Raji (cell line): ENCODE results near the gene IGSF9.

ENCODE experiments used
- POLR2A ChIP-seq: IDR thresholded peaks from 2 replicates; pipeline ENCODE4 v1.6.1; 2011; ENCODE audit warnings: low read depth, low read length, control low read depth; ENCODE audit not compliant: insufficient read depth

Gene IGSF9

DNA sequence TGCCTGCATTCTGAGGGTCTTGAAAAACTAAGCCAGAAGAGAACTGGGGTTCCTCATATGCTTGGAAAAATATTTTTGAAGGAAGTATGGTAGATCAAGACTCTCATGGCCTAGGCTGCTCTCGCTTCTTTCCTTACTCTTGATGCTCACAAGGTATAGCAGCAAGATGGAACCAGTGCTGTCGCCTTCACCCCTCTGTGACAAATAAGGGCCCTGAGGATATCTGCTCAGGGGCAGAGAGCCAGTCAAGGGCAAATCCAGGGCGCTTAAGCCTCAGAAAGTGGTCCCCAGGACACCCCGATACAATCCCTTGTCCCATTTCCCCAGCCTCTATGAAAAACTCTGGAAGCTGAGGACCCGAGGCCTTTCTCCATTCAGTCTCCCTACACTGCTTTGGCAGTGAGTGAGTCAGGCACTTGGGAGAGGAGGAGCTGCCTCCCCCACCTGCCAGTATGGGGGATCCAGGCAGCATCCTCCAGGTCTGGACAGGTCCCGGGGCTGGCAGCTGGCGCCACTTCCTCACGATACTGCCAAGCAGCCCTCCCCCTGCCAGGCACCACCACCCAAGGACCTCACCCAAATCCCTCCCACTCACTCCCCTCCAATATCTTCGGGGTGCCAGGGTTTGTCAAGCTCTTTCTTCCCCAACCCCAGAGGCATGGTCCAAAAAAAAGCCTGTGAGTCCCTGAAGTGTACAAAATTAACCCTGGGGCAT lies 1.3 kb downstream of the IGSF9 start:
- no peak for TF ChIP-seq POLR2A

- TF ChIP-seq POLR2A, result no peak
Measured at GRCh38 chr1:159943278-159943640, 2.2 kb downstream of the IGSF9 start.

GRCh38 chr1:159942632-159943277 lies 2.7 kb downstream of the IGSF9 start:
- no peak for TF ChIP-seq POLR2A

DNA sequence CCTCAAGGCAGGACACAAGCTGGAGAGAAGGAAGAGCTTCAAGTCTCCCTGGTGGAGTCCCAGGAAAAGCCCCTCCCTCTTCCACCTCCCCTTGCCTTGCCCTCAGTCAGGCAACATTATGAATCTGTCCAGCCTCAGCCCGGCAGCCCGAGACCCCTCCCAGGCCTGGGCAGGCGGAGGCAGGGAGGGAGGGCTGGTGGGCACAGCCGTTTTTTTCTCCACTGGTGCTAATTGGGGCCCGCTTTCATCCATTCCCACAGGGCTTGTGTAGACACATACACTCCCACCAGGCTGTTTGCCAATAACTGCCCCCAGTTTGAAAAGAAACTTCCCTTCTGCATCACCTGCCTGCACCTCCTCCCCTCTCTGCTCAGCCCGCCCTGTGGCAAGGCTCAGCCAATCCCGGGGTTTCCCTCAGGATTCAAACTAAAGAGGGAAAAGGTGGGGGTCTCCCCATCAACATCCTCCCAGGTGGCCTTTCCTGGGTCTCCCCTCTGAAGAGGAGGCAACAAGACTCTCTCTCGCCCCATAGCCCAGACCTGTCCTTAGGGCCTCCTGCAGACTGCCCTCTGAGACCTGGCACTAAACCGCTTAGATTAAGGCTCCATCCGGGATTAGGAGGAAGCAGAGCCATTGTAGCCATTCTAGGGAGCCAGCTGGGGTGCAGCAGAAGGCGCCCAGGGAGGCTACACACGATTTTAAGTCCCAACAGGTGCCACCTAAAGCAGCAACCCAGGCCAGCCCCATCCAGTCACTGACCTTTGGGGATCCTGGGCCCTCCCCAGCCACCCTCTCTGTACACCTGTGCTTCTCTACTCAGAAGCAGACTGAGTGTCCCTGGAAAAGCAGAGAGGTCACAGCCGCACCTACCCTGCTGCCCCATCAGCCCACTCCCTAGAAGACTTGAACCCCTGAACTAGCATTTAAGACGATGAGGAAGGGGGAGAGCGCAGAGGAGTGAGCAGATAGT lies 3.5 kb downstream of the IGSF9 start:
- TF ChIP-seq POLR2A, result no peak

DNA sequence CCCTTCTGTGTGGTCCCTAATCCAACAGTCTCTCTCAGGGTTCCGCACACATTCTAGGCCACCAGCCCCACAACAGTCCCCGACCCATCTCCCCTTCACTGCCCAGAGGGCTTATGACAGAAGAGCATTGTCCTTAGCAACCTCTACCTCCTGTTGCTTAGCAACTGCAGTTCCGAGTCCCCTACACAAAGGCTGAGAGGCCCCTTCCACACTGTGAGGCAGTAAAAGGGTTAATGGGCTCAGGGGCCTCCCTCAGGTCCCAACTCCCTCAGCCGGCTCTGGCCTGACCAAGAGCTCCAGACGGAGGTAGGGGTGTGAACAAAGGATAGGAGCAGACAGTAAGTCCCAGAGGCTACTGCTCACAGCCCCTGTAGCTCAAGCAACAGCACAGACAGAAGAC lies 4.3 kb downstream of the IGSF9 start:
- no peak for TF ChIP-seq POLR2A

DNA sequence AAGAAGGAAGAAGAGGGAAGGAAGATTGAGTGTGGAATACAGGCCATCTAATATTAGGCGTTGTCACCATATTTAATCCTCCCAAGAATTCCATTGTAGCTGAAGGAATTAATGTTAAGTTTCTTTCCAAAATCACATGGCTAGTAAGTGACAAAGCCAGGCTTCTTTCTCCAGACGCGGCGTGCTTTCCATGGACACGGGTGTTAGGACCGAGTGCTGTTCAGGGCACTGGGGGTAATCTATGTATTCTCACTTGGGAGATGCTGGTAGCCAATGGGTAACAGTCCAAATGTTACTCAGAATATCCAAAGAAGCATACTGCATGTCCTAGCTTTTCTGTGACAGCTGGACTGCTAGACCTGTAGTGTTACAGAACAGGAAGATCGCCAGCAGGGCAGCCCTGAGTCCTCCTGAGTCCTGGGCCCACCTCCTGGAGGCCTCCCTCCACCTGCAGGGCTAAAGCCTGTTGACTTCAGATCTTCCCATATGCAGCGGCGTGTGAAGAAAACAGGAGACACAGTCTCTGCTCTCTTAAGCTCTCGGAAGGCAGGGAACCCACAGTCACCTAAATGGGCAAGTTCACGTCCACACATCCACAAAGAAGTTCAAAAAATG lies 5.3 kb downstream of the IGSF9 start:
- TF ChIP-seq POLR2A, result no peak

DNA sequence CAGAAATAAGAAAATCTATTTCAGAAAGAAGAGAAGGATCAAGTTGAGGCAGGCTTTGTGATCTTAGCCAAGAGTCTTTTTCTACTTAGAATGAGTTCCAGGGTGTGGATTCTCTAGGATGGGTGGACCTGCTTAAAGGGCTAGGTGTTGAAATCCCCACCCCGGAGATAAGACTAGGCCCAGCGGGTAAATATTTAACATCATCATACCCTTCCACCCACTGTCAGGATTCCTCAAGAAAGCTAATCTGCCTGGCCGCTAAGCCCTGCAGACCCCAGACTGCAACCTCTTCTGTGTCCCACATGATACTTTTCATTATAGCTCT lies 5.8 kb downstream of the IGSF9 start:
- no peak for TF ChIP-seq POLR2A

DNA sequence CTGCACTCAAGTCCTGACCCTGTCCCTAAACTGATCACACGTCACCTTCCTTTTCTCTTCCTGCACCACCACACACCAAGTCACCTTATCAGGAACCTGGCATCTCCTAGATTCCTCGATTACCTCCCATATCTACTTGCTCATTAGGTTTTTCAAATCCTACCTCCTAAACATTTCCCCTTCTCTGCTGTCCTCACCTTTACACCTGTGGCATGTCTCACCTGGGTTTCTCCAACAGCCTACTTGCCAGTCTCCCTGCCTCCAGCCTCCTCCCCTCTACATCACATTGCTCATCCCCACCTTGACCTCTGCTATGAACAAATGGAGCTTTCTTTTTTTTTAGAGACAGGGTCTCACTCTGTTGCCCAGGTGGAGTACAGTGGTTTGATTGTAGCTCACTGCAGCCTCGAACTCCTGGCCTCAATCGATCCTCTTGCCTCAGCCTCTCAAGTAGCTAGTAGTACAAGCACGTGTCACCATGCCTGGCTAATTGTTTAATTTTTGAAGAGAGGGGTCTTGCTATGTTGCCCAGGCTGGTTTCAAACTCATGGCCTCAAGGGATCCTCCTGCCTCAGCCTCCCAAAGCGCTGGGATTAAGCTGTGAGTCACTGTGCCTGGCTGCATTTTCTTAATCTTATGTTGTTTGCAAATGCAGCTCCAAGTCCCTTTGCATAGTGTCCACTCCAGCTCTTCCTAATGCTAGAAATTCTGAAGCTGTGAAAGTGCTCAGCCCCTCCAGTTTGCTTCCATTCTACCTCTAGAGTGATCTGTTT lies 6.3 kb downstream of the IGSF9 start:
- no peak for TF ChIP-seq POLR2A

- no peak for TF ChIP-seq POLR2A
Measured at GRCh38 chr1:159938211-159938852, 7.1 kb downstream of the IGSF9 start.

DNA sequence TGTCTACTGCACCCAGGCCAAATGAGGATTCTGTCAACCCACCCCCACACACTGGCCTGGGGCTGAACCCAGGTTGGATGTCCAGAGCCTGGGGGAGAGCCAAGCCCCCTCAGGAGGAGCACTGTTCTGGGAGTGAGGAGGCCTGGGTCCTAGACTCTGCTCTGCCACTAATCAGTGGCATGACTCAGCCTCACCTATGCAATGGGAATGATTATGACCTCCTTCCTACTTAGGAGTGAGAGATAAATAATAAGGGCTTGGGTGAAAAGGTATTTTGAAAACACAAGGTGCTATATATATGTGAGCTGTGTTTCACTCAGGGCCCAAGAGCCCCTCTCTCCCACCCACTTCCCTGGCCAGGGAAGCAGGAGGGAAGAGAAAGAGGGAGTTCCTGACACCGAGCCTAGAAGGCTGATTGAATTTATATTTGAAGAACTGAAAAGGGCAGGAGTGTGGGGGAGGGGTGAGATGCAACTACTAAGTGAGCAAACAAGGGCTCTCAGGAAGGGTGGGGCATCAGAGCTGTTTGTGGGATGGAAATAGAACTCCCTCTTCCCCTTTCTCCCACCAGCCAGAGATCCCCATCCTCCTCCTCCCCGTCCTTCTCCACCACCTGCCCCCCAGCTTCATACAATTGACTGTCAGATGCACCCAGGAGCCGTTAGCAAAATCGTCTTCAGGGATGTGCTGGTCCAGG lies 8.2 kb downstream of the IGSF9 start:
- TF ChIP-seq POLR2A, result no peak

- no peak for TF ChIP-seq POLR2A
Measured at GRCh38 chr1:159936273-159936904, 9.0 kb downstream of the IGSF9 start.

- no peak for TF ChIP-seq POLR2A
Measured at GRCh38 chr1:159935719-159936272, 9.6 kb downstream of the IGSF9 start.

- TF ChIP-seq POLR2A, result no peak
Measured at GRCh38 chr1:159935305-159935704, 10.1 kb downstream of the IGSF9 start.
